GM19438 (cell line): ENCODE results near the gene INTS7.

Source experiments
- ATAC-seq: cut with Tn5 transposase; IDR thresholded peaks from one replicate; pipeline ENCODE4 v1.9.1; 2021; ENCODE audit warnings: low read depth; ENCODE audit not compliant: unreplicated experiment

INTS7 gene, protein sequence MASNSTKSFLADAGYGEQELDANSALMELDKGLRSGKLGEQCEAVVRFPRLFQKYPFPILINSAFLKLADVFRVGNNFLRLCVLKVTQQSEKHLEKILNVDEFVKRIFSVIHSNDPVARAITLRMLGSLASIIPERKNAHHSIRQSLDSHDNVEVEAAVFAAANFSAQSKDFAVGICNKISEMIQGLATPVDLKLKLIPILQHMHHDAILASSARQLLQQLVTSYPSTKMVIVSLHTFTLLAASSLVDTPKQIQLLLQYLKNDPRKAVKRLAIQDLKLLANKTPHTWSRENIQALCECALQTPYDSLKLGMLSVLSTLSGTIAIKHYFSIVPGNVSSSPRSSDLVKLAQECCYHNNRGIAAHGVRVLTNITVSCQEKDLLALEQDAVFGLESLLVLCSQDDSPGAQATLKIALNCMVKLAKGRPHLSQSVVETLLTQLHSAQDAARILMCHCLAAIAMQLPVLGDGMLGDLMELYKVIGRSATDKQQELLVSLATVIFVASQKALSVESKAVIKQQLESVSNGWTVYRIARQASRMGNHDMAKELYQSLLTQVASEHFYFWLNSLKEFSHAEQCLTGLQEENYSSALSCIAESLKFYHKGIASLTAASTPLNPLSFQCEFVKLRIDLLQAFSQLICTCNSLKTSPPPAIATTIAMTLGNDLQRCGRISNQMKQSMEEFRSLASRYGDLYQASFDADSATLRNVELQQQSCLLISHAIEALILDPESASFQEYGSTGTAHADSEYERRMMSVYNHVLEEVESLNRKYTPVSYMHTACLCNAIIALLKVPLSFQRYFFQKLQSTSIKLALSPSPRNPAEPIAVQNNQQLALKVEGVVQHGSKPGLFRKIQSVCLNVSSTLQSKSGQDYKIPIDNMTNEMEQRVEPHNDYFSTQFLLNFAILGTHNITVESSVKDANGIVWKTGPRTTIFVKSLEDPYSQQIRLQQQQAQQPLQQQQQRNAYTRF

GRCh38 chr1:212035123-212035834 is at the start of gene INTS7, which contains the start of gene DTL:
Gene INTS7, minus strand, starts transcription at chr1:212035557. Its CDS starts 120 bp downstream, at chr1:212035437.
Gene DTL, plus strand, starts transcription at chr1:212035748. Its CDS starts 143 bp downstream, at chr1:212035891.
- peak; percentile 69 for ATAC-seq

- ATAC-seq = no peak
Measured at GRCh38 chr1:212082765-212083406, 47.5 kb upstream of the INTS7 start.

DNA sequence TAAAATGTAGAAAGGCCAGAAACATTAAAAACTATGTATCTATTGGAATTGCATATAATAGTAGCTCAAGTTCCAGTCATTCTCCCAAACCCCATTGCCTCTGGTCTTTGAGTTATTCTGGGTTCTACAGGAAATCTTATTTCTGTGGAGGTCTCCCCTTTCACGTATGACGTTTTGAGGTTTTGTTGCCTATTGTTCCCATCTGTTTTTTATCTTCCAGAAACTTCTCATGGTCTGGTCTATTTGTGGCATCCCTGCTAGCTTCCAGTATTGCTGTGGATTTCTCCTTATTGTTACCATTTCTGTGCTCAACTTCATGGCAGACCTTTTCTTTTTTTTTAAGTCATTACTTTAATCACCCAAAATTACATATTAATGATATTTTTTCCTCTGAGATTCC is 43.5 kb upstream of the INTS7 start:
- no peak for ATAC-seq

DNA sequence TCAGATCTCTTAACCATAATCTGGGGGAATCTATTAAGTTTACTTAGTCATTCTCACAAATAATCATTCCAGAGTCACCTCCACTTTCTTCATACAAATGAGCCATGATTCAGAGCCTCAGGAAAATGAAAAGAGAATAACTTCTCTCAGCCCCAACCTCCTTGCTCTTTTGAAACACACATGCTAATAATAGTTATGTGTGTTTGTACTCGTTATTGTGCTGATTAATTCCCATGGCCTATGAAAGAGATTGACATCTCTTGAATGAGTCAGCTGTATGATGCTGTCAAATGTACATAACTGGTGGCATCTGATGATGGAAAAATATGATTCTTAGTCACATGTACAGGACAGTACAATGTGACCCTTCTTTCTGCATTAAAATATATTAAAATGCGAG is 41.7 kb upstream of the INTS7 start:
- ATAC-seq = no peak

GRCh38 chr1:212074856-212075255 is 39.5 kb upstream of the INTS7 start:
- ATAC-seq = no peak

DNA sequence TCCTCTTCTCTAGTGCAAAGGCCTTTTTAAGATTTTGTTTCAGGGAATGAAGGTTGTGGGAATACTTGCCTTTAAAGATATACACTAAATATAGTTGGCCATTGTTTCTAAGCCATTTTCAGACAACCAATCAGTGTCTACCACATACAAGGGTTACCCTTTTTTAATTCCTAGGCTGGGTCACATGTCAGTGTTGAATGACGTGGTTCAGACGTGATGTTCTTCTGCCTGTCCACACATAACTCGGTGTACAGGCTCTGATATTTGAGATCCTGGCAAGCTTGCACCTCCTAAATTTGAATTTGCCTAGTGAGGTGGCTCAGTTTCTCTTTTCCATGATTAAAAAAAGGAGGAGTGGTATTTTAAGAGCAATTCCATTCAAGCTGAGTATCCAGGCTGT is 39.0 kb upstream of the INTS7 start:
- no peak for ATAC-seq

DNA sequence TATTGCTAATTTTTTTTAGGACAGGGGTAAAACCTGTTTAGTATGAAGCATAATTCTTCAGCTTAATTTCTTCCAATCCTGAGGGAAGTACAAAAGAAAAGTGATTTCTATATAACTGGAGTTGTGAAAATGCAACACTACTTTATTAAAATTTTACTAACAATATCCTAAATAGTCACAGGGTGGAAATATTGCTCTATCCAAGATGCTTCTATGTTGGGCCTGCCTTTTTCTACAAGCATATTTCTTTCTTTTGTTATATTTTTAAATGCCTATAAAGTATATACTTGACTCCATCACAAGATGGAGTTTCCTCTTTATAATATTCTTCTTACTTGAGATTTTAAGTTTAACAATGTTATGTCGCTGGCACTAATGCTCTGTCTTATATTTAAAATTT is 38.1 kb upstream of the INTS7 start:
- ATAC-seq = no peak

- no peak for ATAC-seq
Measured at GRCh38 chr1:212072047-212072446, 36.7 kb upstream of the INTS7 start.

GRCh38 chr1:212070720-212071302 is 35.5 kb upstream of the INTS7 start:
- ATAC-seq = no peak

- no peak for ATAC-seq
Measured at GRCh38 chr1:212067787-212068186, 32.4 kb upstream of the INTS7 start.

GRCh38 chr1:212062832-212063438 is 27.6 kb upstream of the INTS7 start:
- ATAC-seq = no peak

GRCh38 chr1:212060632-212061472 is 25.5 kb upstream of the INTS7 start:
- no peak for ATAC-seq

- no peak for ATAC-seq
Measured at GRCh38 chr1:212055333-212055732, 20.0 kb upstream of the INTS7 start.

DNA sequence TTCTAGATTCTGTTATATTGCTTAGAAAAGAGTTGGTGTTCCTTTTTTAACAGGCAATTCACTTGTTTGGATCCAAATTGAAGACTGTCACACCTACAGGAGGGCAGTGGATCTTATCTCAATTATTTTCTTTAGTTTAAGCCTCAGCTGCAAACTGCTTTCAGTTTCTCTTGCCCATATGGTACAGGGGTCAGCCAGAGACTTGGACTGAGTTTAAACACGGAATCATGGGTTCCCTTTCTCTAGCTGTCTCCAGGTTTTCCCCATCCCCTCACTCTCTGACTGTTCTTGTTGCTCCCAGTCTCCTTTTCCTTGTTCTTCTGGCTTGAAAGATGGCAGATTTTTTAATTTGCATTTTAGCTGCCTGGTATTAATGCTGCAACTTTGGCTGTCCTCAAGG is 18.6 kb upstream of the INTS7 start:
- no peak for ATAC-seq

- ATAC-seq = no peak
Measured at GRCh38 chr1:212045981-212046380, 10.6 kb upstream of the INTS7 start.

DNA sequence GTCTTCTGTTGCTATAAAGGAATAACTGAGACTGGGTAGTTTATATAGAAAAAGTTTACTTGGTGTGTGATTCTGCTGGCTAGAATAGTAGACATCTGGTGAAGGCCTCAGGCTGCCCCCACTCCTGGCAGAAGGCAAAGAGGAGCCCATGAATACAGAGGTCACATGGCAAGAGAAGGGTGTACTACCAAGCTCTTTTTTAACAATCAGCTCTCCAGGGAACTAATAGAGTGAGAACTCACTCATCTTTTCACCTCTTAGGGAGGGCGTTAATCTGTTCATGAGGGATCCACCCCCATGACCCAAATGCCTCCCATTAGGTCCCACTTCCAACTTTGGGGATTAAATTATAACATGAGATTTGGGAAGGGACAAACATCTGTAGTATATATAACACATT is 9.5 kb upstream of the INTS7 start:
- ATAC-seq = no peak

- no peak for ATAC-seq
Measured at GRCh38 chr1:212042436-212042835, 7.1 kb upstream of the INTS7 start.

DNA sequence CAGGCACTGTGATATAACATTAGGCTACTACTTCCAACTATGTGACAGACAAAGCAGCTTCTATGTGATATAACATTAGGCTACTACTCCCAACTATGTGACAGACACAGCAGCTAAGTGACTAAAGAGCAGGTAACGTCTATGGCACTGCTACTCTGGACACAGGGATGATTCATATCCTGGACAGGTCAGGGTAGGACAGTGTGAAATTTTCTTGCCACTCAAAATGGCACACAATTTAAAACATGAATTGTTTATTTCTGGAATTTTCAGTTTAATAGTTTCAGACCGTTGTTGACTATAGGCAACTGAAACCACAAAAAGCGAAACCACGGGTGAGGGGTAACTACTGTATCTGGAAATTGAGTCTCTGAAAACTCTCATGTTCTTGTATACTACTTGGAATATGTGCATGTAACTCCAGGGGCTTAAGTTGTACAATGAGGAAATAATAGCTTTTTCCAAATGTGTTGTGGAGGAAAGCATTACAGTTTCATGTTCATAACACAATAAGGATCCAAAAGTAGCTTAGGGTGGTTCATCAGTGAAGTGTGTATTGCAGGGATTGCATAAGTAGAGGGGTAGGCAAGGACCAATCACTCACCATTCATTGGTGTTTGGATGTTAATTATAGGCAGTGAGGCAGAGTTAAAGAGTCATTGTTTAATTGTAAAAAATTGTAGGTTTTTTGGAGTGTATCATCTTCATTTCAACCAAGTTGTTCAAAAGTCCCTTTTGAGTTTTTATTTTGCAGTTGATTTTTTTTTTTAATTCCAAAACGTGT is 5.5 kb upstream of the INTS7 start:
- no peak for ATAC-seq
